Measurements from ENCODE around the gene USH2A. TPM values are rescaled to one million over a fixed set of nuclear protein-coding genes. Genes with fewer than 3 reads are reported as not detected.

The USH2A gene
- total and polyA plus RNA-seq, 4 donors, result 0.09 to 0.39 (median 0.15) TPM

- WGBS (ENCODE audit: insufficient coverage), result 60% methylated on average over 1 of the region's 2 CpGs
- Histone ChIP-seq H3K4me3 (ENCODE audit: low read depth, low read length) (no peak overlapping the region), H3K36me3 (ENCODE audit: control insufficient read depth, insufficient read depth, low read length) (no peaks in the 10 kb centered on the region), H3K27ac (ENCODE audit: low read depth, low read length) (no peak overlapping the region), H3K27me3 (ENCODE audit: control insufficient read depth, insufficient read depth, low read length) (no peaks in the 10 kb centered on the region), H3K4me1 (ENCODE audit: control insufficient read depth, insufficient read depth, low read length) (no peaks in the 10 kb centered on the region), H3K9me3 (ENCODE audit: control insufficient read depth, insufficient read depth, low read length) (no peaks in the 10 kb centered on the region)
- no peak for DNase-seq (ENCODE audit: low read depth in 4 of 6, low spot score in 6 of 6)
These were observed 755.5 kb downstream of the USH2A start for GRCh38 chr1:215667761-215668160.

GRCh38 chr1:215665215-215665614, 758.0 kb downstream of the USH2A start:
- DNase-seq (ENCODE audit: low read depth in 4 of 6, low spot score in 6 of 6), result no peak
- Histone ChIP-seq H3K4me1 (ENCODE audit: control insufficient read depth, insufficient read depth, low read length) (no peaks in the 10 kb centered on the region), H3K4me3 (ENCODE audit: low read depth, low read length) (no peak overlapping the region), H3K27ac (ENCODE audit: low read depth, low read length) (no peak overlapping the region), H3K9me3 (ENCODE audit: control insufficient read depth, insufficient read depth, low read length) (no peaks in the 10 kb centered on the region), H3K36me3 (ENCODE audit: control insufficient read depth, insufficient read depth, low read length) (no peaks in the 10 kb centered on the region), H3K27me3 (ENCODE audit: control insufficient read depth, insufficient read depth, low read length) (no peaks in the 10 kb centered on the region)
- WGBS (ENCODE audit: insufficient coverage), result 72% methylated on average over 2 of the region's 4 CpGs

- no peak overlapping the region for H3K27ac ChIP-seq (ENCODE audit: low read depth, low read length)
- DNase-seq (ENCODE audit: low read depth in 4 of 6, low spot score in 6 of 6), result no peak
- WGBS (ENCODE audit: insufficient coverage), result 80% methylated on average over 1 of the region's 1 CpG
These were observed 762.2 kb downstream of the USH2A start for GRCh38 chr1:215661033-215661432.

GRCh38 chr1:215660259-215660658, 763.0 kb downstream of the USH2A start:
- no peak overlapping the region for H3K27ac ChIP-seq (ENCODE audit: low read depth, low read length)
- no peaks in the 10 kb centered on the region for H3K4me1 ChIP-seq (ENCODE audit: control insufficient read depth, insufficient read depth, low read length)
- no peaks in the 10 kb centered on the region for H3K9me3 ChIP-seq (ENCODE audit: control insufficient read depth, insufficient read depth, low read length)
- H3K36me3 ChIP-seq (ENCODE audit: control insufficient read depth, insufficient read depth, low read length), result no peaks in the 10 kb centered on the region
- no peak overlapping the region for H3K4me3 ChIP-seq (ENCODE audit: low read depth, low read length)
- H3K27me3 ChIP-seq (ENCODE audit: control insufficient read depth, insufficient read depth, low read length), result no peaks in the 10 kb centered on the region
- no peak for DNase-seq (ENCODE audit: low read depth in 4 of 6, low spot score in 6 of 6)

More at GRCh38 chr1:215661033-215661432, 762.2 kb downstream of the USH2A start:
- no peaks in the 10 kb centered on the region for H3K9me3 ChIP-seq (ENCODE audit: control insufficient read depth, insufficient read depth, low read length)
- no peaks in the 10 kb centered on the region for H3K4me1 ChIP-seq (ENCODE audit: control insufficient read depth, insufficient read depth, low read length)
- H3K36me3 ChIP-seq (ENCODE audit: control insufficient read depth, insufficient read depth, low read length), result no peaks in the 10 kb centered on the region
- no peak overlapping the region for H3K4me3 ChIP-seq (ENCODE audit: low read depth, low read length)
- H3K27me3 ChIP-seq (ENCODE audit: control insufficient read depth, insufficient read depth, low read length), result no peaks in the 10 kb centered on the region

GRCh38 chr1:215657047-215657446, 766.2 kb downstream of the USH2A start:
- no peaks in the 10 kb centered on the region for H3K9me3 ChIP-seq (ENCODE audit: control insufficient read depth, insufficient read depth, low read length)
- DNase-seq (ENCODE audit: low read depth in 4 of 6, low spot score in 6 of 6), result no peak
- H3K27ac ChIP-seq (ENCODE audit: low read depth, low read length), result no peak overlapping the region
- H3K4me1 ChIP-seq (ENCODE audit: control insufficient read depth, insufficient read depth, low read length), result no peaks in the 10 kb centered on the region
- H3K27me3 ChIP-seq (ENCODE audit: control insufficient read depth, insufficient read depth, low read length), result no peaks in the 10 kb centered on the region
- H3K4me3 ChIP-seq (ENCODE audit: low read depth, low read length), result no peak overlapping the region
- no peaks in the 10 kb centered on the region for H3K36me3 ChIP-seq (ENCODE audit: control insufficient read depth, insufficient read depth, low read length)
- 86% methylated on average over 2 of the region's 4 CpGs for whole genome bisulfite sequencing (ENCODE audit: insufficient coverage)

GRCh38 chr1:215652371-215652770, 770.9 kb downstream of the USH2A start:
- no peaks in the 10 kb centered on the region for H3K9me3 ChIP-seq (ENCODE audit: control insufficient read depth, insufficient read depth, low read length)
- WGBS (ENCODE audit: insufficient coverage), result no CpG with 5 or more reads among the region's 1 CpG
- no peaks in the 10 kb centered on the region for H3K27me3 ChIP-seq (ENCODE audit: control insufficient read depth, insufficient read depth, low read length)
- no peak overlapping the region for H3K27ac ChIP-seq (ENCODE audit: low read depth, low read length)
- H3K36me3 ChIP-seq (ENCODE audit: control insufficient read depth, insufficient read depth, low read length), result no peaks in the 10 kb centered on the region
- DNase-seq (ENCODE audit: low read depth in 4 of 6, low spot score in 6 of 6), result no peak
- no peaks in the 10 kb centered on the region for H3K4me1 ChIP-seq (ENCODE audit: control insufficient read depth, insufficient read depth, low read length)
- H3K4me3 ChIP-seq (ENCODE audit: low read depth, low read length), result no peak overlapping the region

GRCh38 chr1:215651867-215652266, 771.4 kb downstream of the USH2A start:
- no peaks in the 10 kb centered on the region for H3K36me3 ChIP-seq (ENCODE audit: control insufficient read depth, insufficient read depth, low read length)
- H3K4me1 ChIP-seq (ENCODE audit: control insufficient read depth, insufficient read depth, low read length), result no peaks in the 10 kb centered on the region
- no peak overlapping the region for H3K27ac ChIP-seq (ENCODE audit: low read depth, low read length)
- DNase-seq (ENCODE audit: low read depth in 4 of 6, low spot score in 6 of 6), result no peak
- no peaks in the 10 kb centered on the region for H3K27me3 ChIP-seq (ENCODE audit: control insufficient read depth, insufficient read depth, low read length)
- H3K9me3 ChIP-seq (ENCODE audit: control insufficient read depth, insufficient read depth, low read length), result no peaks in the 10 kb centered on the region
- WGBS (ENCODE audit: insufficient coverage), result 20% methylated on average over 1 of the region's 3 CpGs
- H3K4me3 ChIP-seq (ENCODE audit: low read depth, low read length), result no peak overlapping the region

GRCh38 chr1:215650446-215651149, 772.6 kb downstream of the USH2A start:
- H3K9me3 ChIP-seq (ENCODE audit: control insufficient read depth, insufficient read depth, low read length), result no peaks in the 10 kb centered on the region
- no peaks in the 10 kb centered on the region for H3K27me3 ChIP-seq (ENCODE audit: control insufficient read depth, insufficient read depth, low read length)
- H3K27ac ChIP-seq (ENCODE audit: low read depth, low read length), result no peak overlapping the region
- no peaks in the 10 kb centered on the region for H3K4me1 ChIP-seq (ENCODE audit: control insufficient read depth, insufficient read depth, low read length)
- no peak for DNase-seq (ENCODE audit: low read depth in 4 of 6, low spot score in 6 of 6)
- no peaks in the 10 kb centered on the region for H3K36me3 ChIP-seq (ENCODE audit: control insufficient read depth, insufficient read depth, low read length)
- no peak overlapping the region for H3K4me3 ChIP-seq (ENCODE audit: low read depth, low read length)
- 44% methylated on average over 8 of the region's 9 CpGs for WGBS (ENCODE audit: insufficient coverage)

- Histone ChIP-seq H3K27ac (ENCODE audit: low read depth, low read length) (no peak overlapping the region), H3K27me3 (ENCODE audit: control insufficient read depth, insufficient read depth, low read length) (no peaks in the 10 kb centered on the region), H3K9me3 (ENCODE audit: control insufficient read depth, insufficient read depth, low read length) (no peaks in the 10 kb centered on the region), H3K4me3 (ENCODE audit: low read depth, low read length) (no peak overlapping the region), H3K4me1 (ENCODE audit: control insufficient read depth, insufficient read depth, low read length) (no peaks in the 10 kb centered on the region), H3K36me3 (ENCODE audit: control insufficient read depth, insufficient read depth, low read length) (no peaks in the 10 kb centered on the region)
- DNase-seq (ENCODE audit: low read depth in 4 of 6, low spot score in 6 of 6), result no peak
- whole genome bisulfite sequencing (ENCODE audit: insufficient coverage), result no CpG with 5 or more reads among the region's 4 CpGs
These were observed 774.3 kb downstream of the USH2A start for GRCh38 chr1:215648957-215649356.

GRCh38 chr1:215647738-215648137, 775.5 kb downstream of the USH2A start:
- Histone ChIP-seq H3K4me3 (ENCODE audit: low read depth, low read length) (no peak overlapping the region), H3K36me3 (ENCODE audit: control insufficient read depth, insufficient read depth, low read length) (no peaks in the 10 kb centered on the region), H3K27ac (ENCODE audit: low read depth, low read length) (no peak overlapping the region), H3K27me3 (ENCODE audit: control insufficient read depth, insufficient read depth, low read length) (no peaks in the 10 kb centered on the region), H3K4me1 (ENCODE audit: control insufficient read depth, insufficient read depth, low read length) (no peaks in the 10 kb centered on the region), H3K9me3 (ENCODE audit: control insufficient read depth, insufficient read depth, low read length) (no peaks in the 10 kb centered on the region)
- no CpG with 5 or more reads among the region's 3 CpGs for WGBS (ENCODE audit: insufficient coverage)
- DNase-seq (ENCODE audit: low read depth in 4 of 6, low spot score in 6 of 6), result no peak
